OCI-LY1 (cell line): ENCODE data around the gene CELSR2.

Source experiments
- EZH2 ChIP-seq: fragments of 200-600 bp; sonication (generic), shearing (Covaris generic); IDR thresholded peaks from 2 replicates; pipeline ENCODE4 v1.8.0; 2017; ENCODE audit warnings: borderline replicate concordance, mixed run types, mild to moderate bottlenecking, antibody characterized with exemption, low read length, moderate library complexity, mixed read lengths
- TF ChIP-seq, protein P1 (sequence below): fragments of 200-600 bp; sonication (generic), shearing (Covaris generic); IDR thresholded peaks from 2 replicates; pipeline ENCODE4 v1.5.1; 2017; ENCODE audit warnings: mild to moderate bottlenecking, antibody characterized with exemption, low read length, moderate library complexity, mixed read lengths

- TF ChIP-seq, protein P1, sequence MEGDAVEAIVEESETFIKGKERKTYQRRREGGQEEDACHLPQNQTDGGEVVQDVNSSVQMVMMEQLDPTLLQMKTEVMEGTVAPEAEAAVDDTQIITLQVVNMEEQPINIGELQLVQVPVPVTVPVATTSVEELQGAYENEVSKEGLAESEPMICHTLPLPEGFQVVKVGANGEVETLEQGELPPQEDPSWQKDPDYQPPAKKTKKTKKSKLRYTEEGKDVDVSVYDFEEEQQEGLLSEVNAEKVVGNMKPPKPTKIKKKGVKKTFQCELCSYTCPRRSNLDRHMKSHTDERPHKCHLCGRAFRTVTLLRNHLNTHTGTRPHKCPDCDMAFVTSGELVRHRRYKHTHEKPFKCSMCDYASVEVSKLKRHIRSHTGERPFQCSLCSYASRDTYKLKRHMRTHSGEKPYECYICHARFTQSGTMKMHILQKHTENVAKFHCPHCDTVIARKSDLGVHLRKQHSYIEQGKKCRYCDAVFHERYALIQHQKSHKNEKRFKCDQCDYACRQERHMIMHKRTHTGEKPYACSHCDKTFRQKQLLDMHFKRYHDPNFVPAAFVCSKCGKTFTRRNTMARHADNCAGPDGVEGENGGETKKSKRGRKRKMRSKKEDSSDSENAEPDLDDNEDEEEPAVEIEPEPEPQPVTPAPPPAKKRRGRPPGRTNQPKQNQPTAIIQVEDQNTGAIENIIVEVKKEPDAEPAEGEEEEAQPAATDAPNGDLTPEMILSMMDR, result no peak
- TF ChIP-seq EZH2, result no peak
Observed at GRCh38 chr1:109292364-109292763, 43.0 kb downstream of the CELSR2 start.
